Measurements from ENCODE around the gene EXOC2.

DNA sequence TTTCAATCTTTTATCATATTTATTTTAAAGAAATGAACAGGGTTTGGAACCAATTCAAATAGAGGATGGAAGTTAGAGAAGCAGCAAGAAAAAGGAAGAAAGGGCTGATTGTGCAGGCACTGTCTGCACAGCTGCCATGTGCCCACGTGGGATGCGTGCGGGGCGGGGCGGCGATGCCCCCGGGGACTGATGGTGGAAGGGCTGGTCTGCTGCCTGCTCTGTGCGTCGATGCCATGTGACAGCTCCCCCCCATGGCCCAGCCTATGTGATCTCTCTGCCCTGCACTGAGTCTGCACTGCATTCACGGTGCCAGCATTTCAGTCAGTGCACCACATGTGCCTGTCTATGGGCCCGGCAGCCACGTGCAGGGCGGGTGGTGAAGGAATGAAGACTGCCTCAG, 205.0 kb downstream of the EXOC2 start:
- TF ChIP-seq, protein P1, sequence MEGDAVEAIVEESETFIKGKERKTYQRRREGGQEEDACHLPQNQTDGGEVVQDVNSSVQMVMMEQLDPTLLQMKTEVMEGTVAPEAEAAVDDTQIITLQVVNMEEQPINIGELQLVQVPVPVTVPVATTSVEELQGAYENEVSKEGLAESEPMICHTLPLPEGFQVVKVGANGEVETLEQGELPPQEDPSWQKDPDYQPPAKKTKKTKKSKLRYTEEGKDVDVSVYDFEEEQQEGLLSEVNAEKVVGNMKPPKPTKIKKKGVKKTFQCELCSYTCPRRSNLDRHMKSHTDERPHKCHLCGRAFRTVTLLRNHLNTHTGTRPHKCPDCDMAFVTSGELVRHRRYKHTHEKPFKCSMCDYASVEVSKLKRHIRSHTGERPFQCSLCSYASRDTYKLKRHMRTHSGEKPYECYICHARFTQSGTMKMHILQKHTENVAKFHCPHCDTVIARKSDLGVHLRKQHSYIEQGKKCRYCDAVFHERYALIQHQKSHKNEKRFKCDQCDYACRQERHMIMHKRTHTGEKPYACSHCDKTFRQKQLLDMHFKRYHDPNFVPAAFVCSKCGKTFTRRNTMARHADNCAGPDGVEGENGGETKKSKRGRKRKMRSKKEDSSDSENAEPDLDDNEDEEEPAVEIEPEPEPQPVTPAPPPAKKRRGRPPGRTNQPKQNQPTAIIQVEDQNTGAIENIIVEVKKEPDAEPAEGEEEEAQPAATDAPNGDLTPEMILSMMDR (IDR thresholded peaks at IDR 0.05), result no peak
- TF ChIP-seq POLR2A (IDR thresholded peaks at IDR 0.05), result no peak

Measured in lower leg skin (tissue), 3 donors.